GM12892 (cell line): ENCODE results near the gene POU4F1.

Experiments used
- POLR2A ChIP-seq: IDR thresholded peaks from 2 replicates; pipeline ENCODE4 v1.6.1; 2011; ENCODE audit warnings: low read depth, low read length, control low read depth
- TAF1 ChIP-seq: IDR thresholded peaks from 2 replicates; pipeline ENCODE4 v1.6.1; 2011; ENCODE audit warnings: low read depth, mild to moderate bottlenecking, control low read depth, low read length, borderline replicate concordance

DNA sequence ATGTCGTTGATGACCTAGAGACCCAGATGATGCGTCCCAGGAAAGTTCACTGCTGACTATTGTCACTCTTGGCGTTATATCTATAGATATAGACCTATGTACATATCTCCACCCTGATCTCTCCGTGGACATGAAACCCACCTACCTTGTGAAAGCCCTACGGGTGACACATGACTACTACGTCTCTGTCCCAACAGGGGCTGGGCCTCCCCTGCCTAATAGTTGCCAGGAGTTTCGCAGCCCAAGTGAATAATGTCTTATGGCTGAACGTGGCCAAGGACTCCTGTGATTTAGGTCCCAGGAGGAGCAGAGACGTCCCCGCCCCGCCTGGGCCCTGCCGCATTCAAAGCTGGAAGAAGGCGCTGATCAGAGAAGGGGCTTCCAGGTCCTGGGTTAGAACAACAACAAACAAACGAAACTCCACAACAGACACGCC is 4.9 kb upstream of the POU4F1 start:
- TF ChIP-seq POLR2A (no peak), TAF1 (no peak)
